Neutrophil (primary cell): Measurements from ENCODE around the gene RPP25L.

Source experiments
- H3K27ac ChIP-seq: fragments of 200-600 bp; sonication (generic); 2 replicates; pipeline ENCODE4 v1.5.1; 2016; ENCODE audit warnings: mild to moderate bottlenecking, moderate library complexity
- H3K27me3 ChIP-seq: fragments of 200-600 bp; sonication (generic); 2 replicates; pipeline ENCODE4 v1.6.0; 2016; ENCODE audit warnings: mild to moderate bottlenecking
- H3K36me3 ChIP-seq: fragments of 200-600 bp; sonication (generic); 2 replicates; pipeline ENCODE4 v1.5.1; 2017
- H3K4me1 ChIP-seq, 2 experiments: fragments of 200-600 bp in 1 of 2; sonication (generic) in 1 of 2; 1 replicate in 1 of 2; 2 replicates in 1 of 2; pipeline versions ENCODE4 v1.5.1 to v1.6.1; 2013 to 2016; ENCODE audit warnings: low read depth in 1 of 2, low read length in 1 of 2, mild to moderate bottlenecking in 1 of 2, moderate library complexity in 1 of 2; ENCODE audit not compliant: control insufficient read depth in 1 of 2, insufficient read depth in 1 of 2
- H3K4me3 ChIP-seq, 2 experiments: fragments of 200-600 bp in 1 of 2; sonication (generic) in 1 of 2; 1 replicate in 1 of 2; 2 replicates in 1 of 2; pipeline ENCODE4 v1.5.1; 2013 to 2016; ENCODE audit warnings: low read depth in 1 of 2, low read length in 1 of 2, mild to moderate bottlenecking in 1 of 2, moderate library complexity in 1 of 2
- H3K9me3 ChIP-seq: fragments of 200-600 bp; sonication (generic); 2 replicates; pipeline ENCODE4 v1.5.1; 2016
- CTCF ChIP-seq: fragments of 200-600 bp; sonication (generic); IDR thresholded peaks from 2 replicates; pipeline ENCODE4 v1.5.1; 2016; ENCODE audit warnings: antibody characterized with exemption

The RPP25L gene

GRCh38 chr9:34611811-34612787 lies at the start of gene RPP25L:
RPP25L (minus strand) TSS chr9:34612097; CDS start chr9:34611296, 801 bp downstream.
- Histone ChIP-seq H3K27me3 (peaks cover 8% of the 10 kb centered on the region), H3K36me3 (peaks cover 36% of the 10 kb centered on the region), H3K4me3 (peak within 1 kb of the TSS; percentile 76 to 77), H3K27ac (peak within 1 kb of the TSS; percentile 88), H3K9me3 (no peaks in the 10 kb centered on the region), H3K4me1 (peaks cover 19 to 23% of the 10 kb centered on the region in 2 experiments)
- TF ChIP-seq CTCF = peak; percentile 65

GRCh38 chr9:34659592-34660253 lies 47.8 kb upstream of the RPP25L start:
- H3K27me3 ChIP-seq = no peaks in the 10 kb centered on the region
- no peak overlapping the region for H3K4me3 ChIP-seq
- H3K4me1 ChIP-seq = peaks cover 5% of the 10 kb centered on the region in 2 experiments
- no peak overlapping the region for H3K27ac ChIP-seq
- H3K36me3 ChIP-seq = peaks cover 6% of the 10 kb centered on the region
- no peak for TF ChIP-seq CTCF
- H3K9me3 ChIP-seq = no peaks in the 10 kb centered on the region

- Histone ChIP-seq H3K27me3 (no peaks in the 10 kb centered on the region), H3K4me1 (no peaks in the 10 kb centered on the region), H3K27ac (no peak overlapping the region), H3K36me3 (peaks cover 6% of the 10 kb centered on the region), H3K9me3 (no peaks in the 10 kb centered on the region), H3K4me3 (no peak overlapping the region)
- TF ChIP-seq CTCF = no peak
These were observed 46.6 kb upstream of the RPP25L start for GRCh38 chr9:34658461-34658860.

GRCh38 chr9:34656992-34657391 lies 45.1 kb upstream of the RPP25L start:
- Histone ChIP-seq H3K4me3 (no peak overlapping the region), H3K4me1 (peaks cover 3 to 6% of the 10 kb centered on the region in 2 experiments), H3K9me3 (no peaks in the 10 kb centered on the region), H3K36me3 (peaks cover 6% of the 10 kb centered on the region), H3K27me3 (peaks cover 10% of the 10 kb centered on the region), H3K27ac (no peak overlapping the region)
- no peak for TF ChIP-seq CTCF

GRCh38 chr9:34655394-34655793 lies 43.5 kb upstream of the RPP25L start:
- H3K27me3 ChIP-seq = peaks cover 13% of the 10 kb centered on the region
- no peak for TF ChIP-seq CTCF
- no peaks in the 10 kb centered on the region for H3K9me3 ChIP-seq
- no peak overlapping the region for H3K27ac ChIP-seq
- peaks cover 12% of the 10 kb centered on the region for H3K36me3 ChIP-seq
- no peak overlapping the region for H3K4me3 ChIP-seq
- H3K4me1 ChIP-seq = peaks cover 6 to 8% of the 10 kb centered on the region in 2 experiments
